H9 (cell line): ENCODE measurements around the gene TAF1C. TPM values are rescaled to one million over a fixed set of nuclear protein-coding genes. Genes with fewer than 3 reads are reported as not detected.

Source experiments
- DNase-seq: peaks from one replicate; pipeline ENCODE4 v3.0.0-alpha.2; 2017
- H2AFZ ChIP-seq: one replicate; pipeline ENCODE4 v1.6.1; 2013; ENCODE audit warnings: mild to moderate bottlenecking, low read length, control low read depth, moderate library complexity
- H2AK5ac ChIP-seq: 2 replicates; pipeline ENCODE4 v1.6.1; 2013; ENCODE audit warnings: low read length, control low read depth, mixed read lengths; ENCODE audit not compliant: insufficient read length
- H2BK120ac ChIP-seq: one replicate; pipeline ENCODE4 v1.6.1; 2013; ENCODE audit warnings: low read depth, mild to moderate bottlenecking, low read length, control low read depth, inconsistent platforms; ENCODE audit not compliant: poor library complexity, severe bottlenecking
- H2BK12ac ChIP-seq: 2 replicates; pipeline ENCODE4 v1.6.1; 2013; ENCODE audit warnings: low read length, control low read depth, mixed read lengths, low read depth; ENCODE audit not compliant: insufficient read length
- H2BK15ac ChIP-seq: 2 replicates; pipeline ENCODE4 v1.6.1; 2013; ENCODE audit warnings: low read depth, low read length, control low read depth
- H2BK20ac ChIP-seq: one replicate; pipeline ENCODE4 v1.6.1; 2013; ENCODE audit warnings: low read depth, mild to moderate bottlenecking, low read length, control low read depth, inconsistent platforms; ENCODE audit not compliant: poor library complexity, severe bottlenecking
- H2BK5ac ChIP-seq: 2 replicates; pipeline ENCODE4 v1.6.1; 2013; ENCODE audit warnings: low read length, control low read depth, mixed read lengths; ENCODE audit not compliant: insufficient read length
- H3K14ac ChIP-seq: 2 replicates; pipeline ENCODE4 v1.6.1; 2013; ENCODE audit warnings: low read length, control low read depth; ENCODE audit not compliant: insufficient read depth
- H3K18ac ChIP-seq: 2 replicates; pipeline ENCODE4 v1.6.1; 2013; ENCODE audit warnings: low read depth, mild to moderate bottlenecking, mixed read lengths, low read length, control low read depth; ENCODE audit not compliant: insufficient read length
- H3K23ac ChIP-seq: 2 replicates; pipeline ENCODE4 v1.6.1; 2013; ENCODE audit warnings: low read length, control low read depth, mixed read lengths, low read depth; ENCODE audit not compliant: insufficient read length
- H3K23me2 ChIP-seq: 2 replicates; pipeline ENCODE4 v1.6.1; 2013; ENCODE audit warnings: low read depth, mild to moderate bottlenecking, mixed read lengths, low read length, control low read depth; ENCODE audit not compliant: insufficient read length, poor library complexity, severe bottlenecking
- H3K27ac ChIP-seq: 2 replicates; pipeline ENCODE4 v1.5.1; 2013; ENCODE audit warnings: low read length, control low read depth, mixed read lengths, low read depth; ENCODE audit not compliant: insufficient read length
- H3K27me3 ChIP-seq: 2 replicates; pipeline ENCODE4 v1.6.1; 2013; ENCODE audit warnings: low read length, control low read depth, inconsistent platforms; ENCODE audit not compliant: insufficient read depth
- H3K4ac ChIP-seq: 2 replicates; pipeline ENCODE4 v1.6.1; 2013; ENCODE audit warnings: low read depth, mild to moderate bottlenecking, control low read depth, inconsistent platforms, low read length, moderate library complexity
- H3K4me1 ChIP-seq: 2 replicates; pipeline ENCODE4 v1.6.1; 2013; ENCODE audit warnings: low read length, control low read depth, inconsistent platforms; ENCODE audit not compliant: insufficient read depth
- H3K4me2 ChIP-seq: 2 replicates; pipeline ENCODE4 v1.6.1; 2013; ENCODE audit warnings: low read length, control low read depth, mixed read lengths; ENCODE audit not compliant: insufficient read length, insufficient read depth
- H3K56ac ChIP-seq: 2 replicates; pipeline ENCODE4 v1.6.1; 2013; ENCODE audit warnings: low read depth, mild to moderate bottlenecking, mixed read lengths, low read length, control low read depth; ENCODE audit not compliant: insufficient read length
- H3K79me1 ChIP-seq: 2 replicates; pipeline ENCODE4 v1.6.1; 2013; ENCODE audit warnings: low read depth, mild to moderate bottlenecking, moderate library complexity, low read length, control low read depth, inconsistent platforms; ENCODE audit not compliant: insufficient read depth, poor library complexity, severe bottlenecking
- H3K79me2 ChIP-seq: 2 replicates; pipeline ENCODE4 v1.6.1; 2013; ENCODE audit warnings: low read length, control low read depth, inconsistent platforms; ENCODE audit not compliant: insufficient read depth
- H3K9ac ChIP-seq: 2 replicates; pipeline ENCODE4 v1.6.1; 2013; ENCODE audit warnings: low read length, control low read depth, mixed read lengths; ENCODE audit not compliant: insufficient read length; ENCODE audit errors: extremely low read depth
- H3K9me3 ChIP-seq: one replicate; pipeline ENCODE4 v1.6.1; 2013; ENCODE audit warnings: low read depth, low read length, inconsistent platforms; ENCODE audit not compliant: control insufficient read depth
- H3T11ph ChIP-seq: one replicate; pipeline ENCODE4 v1.6.1; 2013; ENCODE audit warnings: mild to moderate bottlenecking, low read length, control low read depth, inconsistent platforms
- H4K20me1 ChIP-seq: one replicate; pipeline ENCODE4 v1.6.1; 2013; ENCODE audit not compliant: control insufficient read depth, insufficient read length, insufficient read depth
- H4K5ac ChIP-seq: 2 replicates; pipeline ENCODE4 v1.6.1; 2013; ENCODE audit warnings: low read depth, mild to moderate bottlenecking, mixed read lengths, low read length, control low read depth; ENCODE audit not compliant: insufficient read length
- H4K8ac ChIP-seq: replicated peaks from 2 replicates; pipeline ENCODE4 v1.6.1; 2013; ENCODE audit warnings: low read length, control low read depth, mixed read lengths, low read depth; ENCODE audit not compliant: insufficient read length
- H4K91ac ChIP-seq: 2 replicates; pipeline ENCODE4 v1.6.1; 2013; ENCODE audit warnings: low read depth, mild to moderate bottlenecking, moderate library complexity, mixed read lengths, low read length, control low read depth; ENCODE audit not compliant: insufficient read length
- H3K27ac Mint-ChIP-seq, 3 experiments: 2 replicates in 2 of 3; 3 replicates in 1 of 3; pipeline ENCODE4 v1.8.0; 2020 to 2021; ENCODE audit warnings: mixed read lengths in 3 of 3, mild to moderate bottlenecking in 1 of 3, moderate library complexity in 1 of 3
- H3K27me3 Mint-ChIP-seq: 2 replicates; pipeline ENCODE4 v1.8.0; 2021; ENCODE audit warnings: low read depth, mild to moderate bottlenecking, moderate library complexity, mixed read lengths
- H3K36me3 Mint-ChIP-seq, 3 experiments: 2 replicates in 2 of 3; 3 replicates in 1 of 3; pipeline ENCODE4 v1.8.0; 2020 to 2021; ENCODE audit warnings: low read depth in 3 of 3, mixed read lengths in 3 of 3; ENCODE audit not compliant: insufficient read depth in 1 of 3
- H3K4me1 Mint-ChIP-seq, 2 experiments: 2 replicates each; pipeline ENCODE4 v1.8.0; 2020; ENCODE audit warnings: mixed read lengths in 2 of 2
- H3K4me3 Mint-ChIP-seq, 2 experiments: 2 replicates in 1 of 2; 3 replicates in 1 of 2; pipeline ENCODE4 v1.8.0; 2020 to 2021; ENCODE audit warnings: mild to moderate bottlenecking in 2 of 2, mixed read lengths in 2 of 2, moderate library complexity in 1 of 2
- H3K9me3 Mint-ChIP-seq, 2 experiments: 2 replicates in 1 of 2; 3 replicates in 1 of 2; pipeline ENCODE4 v1.8.0; 2020; ENCODE audit warnings: mild to moderate bottlenecking in 2 of 2, mixed read lengths in 2 of 2, moderate library complexity in 1 of 2
- WGBS: extraction: QIAGEN DNeasy Blood & Tissue Kit; methylation state at CpG from one replicate; pipeline ENCODE4 v1.1.7; 2013; ENCODE audit warnings: missing lambda C conversion rate, low lambda C conversion rate, mixed read lengths; ENCODE audit not compliant: insufficient read length; ENCODE audit errors: extremely low coverage; 5-methylcytosine and 5-hydroxymethylcytosine counted together
- total RNA-seq: library from RNA; stranded (reverse); gene quantifications from 2 replicates; pipeline ENCODE4 v1.2.1, GENCODE V29; 2021
- TF ChIP-seq, protein P1 (sequence below): fragments of 200-600 bp; sonication (generic); conservative IDR thresholded peaks from 3 replicates; pipeline ENCODE4 v1.8.0; 2021; ENCODE audit warnings: antibody characterized with exemption, mild to moderate bottlenecking

Gene TAF1C
- total RNA-seq, 1 experiment from 2014 or later = 78.6 TPM

DNA sequence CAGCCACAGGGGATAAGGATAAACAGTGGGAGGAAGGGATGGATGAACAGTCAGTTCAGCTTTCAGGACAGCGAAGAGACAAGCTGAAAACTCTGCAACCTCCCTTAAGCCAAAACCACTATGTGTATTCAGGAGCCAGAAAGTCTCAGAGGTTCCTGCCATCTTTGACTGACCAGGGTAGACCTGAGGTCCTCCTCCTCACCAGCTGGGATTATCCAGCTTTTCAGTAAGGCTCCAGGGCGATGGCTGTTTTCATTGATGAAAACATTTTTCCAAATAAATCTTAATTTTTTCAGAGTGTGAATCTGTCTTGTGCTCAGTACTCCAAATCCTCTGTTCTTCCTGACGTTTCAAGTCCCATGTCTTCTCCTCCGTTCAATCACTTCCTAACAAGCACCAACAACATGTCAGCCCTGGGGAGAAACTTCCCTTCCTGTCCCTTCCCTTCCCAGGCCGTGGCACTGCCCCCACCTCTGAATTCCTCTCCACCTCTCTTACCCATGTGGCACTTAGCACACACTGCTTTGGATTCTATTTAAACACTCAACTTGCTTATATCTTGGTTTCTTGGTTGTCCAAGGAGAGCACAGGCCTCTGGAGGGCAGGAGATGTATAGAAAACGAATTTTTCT is 47.1 kb downstream of the TAF1C start:
- H3K27ac ChIP-seq = no peak overlapping the region
- Mint-ChIP-seq H3K4me1 (peaks cover 52 to 56% of the 10 kb centered on the region in 2 experiments), H3K4me3 (no peak overlapping the region), H3K27me3 (no peaks in the 10 kb centered on the region), H3K9me3 (peaks cover 0 to 9% of the 10 kb centered on the region in 2 experiments; a peak in 1 of 5 replicates), H3K36me3 (peaks cover 6 to 18% (median 6%) of the 10 kb centered on the region in 3 experiments; a peak in 6 of 7 replicates), H3K27ac (peak overlapping the region in 2 of 3 experiments; percentile 44 to 62; a peak in 3 of 7 replicates)
- H2AK5ac ChIP-seq = no peak overlapping the region
- no peak overlapping the region for H2BK20ac ChIP-seq
- no peak overlapping the region for H3K4ac ChIP-seq
- no peak for DNase-seq
- no peak overlapping the region for H3K18ac ChIP-seq
- H3K9me3 ChIP-seq = no peaks in the 10 kb centered on the region
- H3K9ac ChIP-seq = no peak overlapping the region
- H3T11ph ChIP-seq = no peak overlapping the region
- no CpG with 5 or more reads among the region's 6 CpGs for WGBS
- no peak overlapping the region for H4K8ac ChIP-seq
- peaks cover 10% of the 10 kb centered on the region; the same call in 1 of the 2 replicates for H3K79me2 ChIP-seq
- peaks cover 7% of the 10 kb centered on the region for H3K79me1 ChIP-seq
- H2BK15ac ChIP-seq = no peak overlapping the region
- H3K4me2 ChIP-seq = no peak overlapping the region
- no peak overlapping the region for H3K23ac ChIP-seq
- no peak overlapping the region for H3K56ac ChIP-seq
- no peak overlapping the region for H2AFZ ChIP-seq
- H3K23me2 ChIP-seq = peaks cover 5% of the 10 kb centered on the region
- H2BK120ac ChIP-seq = no peak overlapping the region
- no peak overlapping the region for H4K5ac ChIP-seq
- H2BK12ac ChIP-seq = no peak overlapping the region
- TF ChIP-seq, protein P1, sequence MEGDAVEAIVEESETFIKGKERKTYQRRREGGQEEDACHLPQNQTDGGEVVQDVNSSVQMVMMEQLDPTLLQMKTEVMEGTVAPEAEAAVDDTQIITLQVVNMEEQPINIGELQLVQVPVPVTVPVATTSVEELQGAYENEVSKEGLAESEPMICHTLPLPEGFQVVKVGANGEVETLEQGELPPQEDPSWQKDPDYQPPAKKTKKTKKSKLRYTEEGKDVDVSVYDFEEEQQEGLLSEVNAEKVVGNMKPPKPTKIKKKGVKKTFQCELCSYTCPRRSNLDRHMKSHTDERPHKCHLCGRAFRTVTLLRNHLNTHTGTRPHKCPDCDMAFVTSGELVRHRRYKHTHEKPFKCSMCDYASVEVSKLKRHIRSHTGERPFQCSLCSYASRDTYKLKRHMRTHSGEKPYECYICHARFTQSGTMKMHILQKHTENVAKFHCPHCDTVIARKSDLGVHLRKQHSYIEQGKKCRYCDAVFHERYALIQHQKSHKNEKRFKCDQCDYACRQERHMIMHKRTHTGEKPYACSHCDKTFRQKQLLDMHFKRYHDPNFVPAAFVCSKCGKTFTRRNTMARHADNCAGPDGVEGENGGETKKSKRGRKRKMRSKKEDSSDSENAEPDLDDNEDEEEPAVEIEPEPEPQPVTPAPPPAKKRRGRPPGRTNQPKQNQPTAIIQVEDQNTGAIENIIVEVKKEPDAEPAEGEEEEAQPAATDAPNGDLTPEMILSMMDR = no peak
- H3K27me3 ChIP-seq = no peaks in the 10 kb centered on the region
- H4K91ac ChIP-seq = no peak overlapping the region
- H2BK5ac ChIP-seq = no peak overlapping the region
- H4K20me1 ChIP-seq = no peaks in the 10 kb centered on the region
- peaks cover 7% of the 10 kb centered on the region; the same call in 1 of the 2 replicates for H3K4me1 ChIP-seq
- no peak overlapping the region for H3K14ac ChIP-seq
